ENCODE measurements around the gene INHA. TPM values are rescaled to one million over a fixed set of nuclear protein-coding genes. Genes with fewer than 3 reads are reported as not detected.

INHA gene
- total RNA-seq, 4 donors from 2014 or later: 0.50 to 1.1 (median 0.81) TPM; not detected in 1

- intact Hi-C loops (cut with DNase I): no loop called here
- no peaks in the 10 kb centered on the region for H3K27me3 ChIP-seq
- H3K36me3 ChIP-seq: peaks cover 31 to 43% of the 10 kb centered on the region in 2 donors
- no peaks in the 10 kb centered on the region for H3K4me1 ChIP-seq
- H3K9me3 ChIP-seq: no peaks in the 10 kb centered on the region
- no peak overlapping the region for H3K27ac ChIP-seq
- TF ChIP-seq CTCF (IDR thresholded peaks at IDR 0.05): no peak
- no peak for TF ChIP-seq POLR2A (IDR thresholded peaks at IDR 0.05)
- no peak overlapping the region for H3K4me3 ChIP-seq (replicated peaks in 1 of 3)
- 90 to 92% methylated on average over 6 to 14 of the region's 15 CpGs for WGBS, 2 donors
- DNase-seq: no peak
Measured at GRCh38 chr2:219607931-219608330, 35.8 kb downstream of the INHA start.

- Histone ChIP-seq H3K36me3 (peaks cover 31 to 39% of the 10 kb centered on the region in 2 donors), H3K4me3 (replicated peaks in 1 of 3) (no peak overlapping the region), H3K27me3 (no peaks in the 10 kb centered on the region), H3K9me3 (no peaks in the 10 kb centered on the region), H3K4me1 (no peaks in the 10 kb centered on the region), H3K27ac (no peak overlapping the region)
- intact Hi-C loops (cut with DNase I): no loop called here
- TF ChIP-seq POLR2A (IDR thresholded peaks at IDR 0.05): no peak
- TF ChIP-seq CTCF (IDR thresholded peaks at IDR 0.05): no peak
- 89 to 90% methylated on average over 4 to 15 of the region's 15 CpGs for WGBS, 2 donors
- DNase-seq: no peak
Measured at GRCh38 chr2:219608399-219608964, 36.4 kb downstream of the INHA start.

GRCh38 chr2:219609149-219609750 lies 37.1 kb downstream of the INHA start:
- no peak for TF ChIP-seq POLR2A (IDR thresholded peaks at IDR 0.05)
- TF ChIP-seq CTCF (IDR thresholded peaks at IDR 0.05): no peak
- Histone ChIP-seq H3K4me1 (no peaks in the 10 kb centered on the region), H3K36me3 (peaks cover 31 to 41% of the 10 kb centered on the region in 2 donors), H3K9me3 (no peaks in the 10 kb centered on the region), H3K4me3 (replicated peaks in 1 of 3) (no peak overlapping the region), H3K27ac (no peak overlapping the region), H3K27me3 (no peaks in the 10 kb centered on the region)
- DNase-seq: no peak
- WGBS, 2 donors: 85 to 90% methylated on average over 13 of the region's 13 CpGs
- intact Hi-C loops (cut with DNase I): no loop called here

- H3K4me3 ChIP-seq (replicated peaks in 1 of 3): no peak overlapping the region
- no peak overlapping the region for H3K27ac ChIP-seq
- no peaks in the 10 kb centered on the region for H3K9me3 ChIP-seq
- peak in 1 of 2 donors; percentile 27 for DNase-seq
- no peaks in the 10 kb centered on the region for H3K27me3 ChIP-seq
- H3K36me3 ChIP-seq: peaks cover 25 to 35% of the 10 kb centered on the region in 2 donors
- 79 to 96% methylated on average over 6 to 8 of the region's 9 CpGs for WGBS, 2 donors
- TF ChIP-seq POLR2A (IDR thresholded peaks at IDR 0.05): no peak
- no peak for TF ChIP-seq CTCF (IDR thresholded peaks at IDR 0.05)
- H3K4me1 ChIP-seq: no peaks in the 10 kb centered on the region
- intact Hi-C loops (cut with DNase I): no loop called here
Measured at GRCh38 chr2:219611306-219611705, 39.2 kb downstream of the INHA start.

GRCh38 chr2:219611866-219612576 lies 39.9 kb downstream of the INHA start:
- no peak for DNase-seq
- no peaks in the 10 kb centered on the region for H3K4me1 ChIP-seq
- no peak for TF ChIP-seq POLR2A (IDR thresholded peaks at IDR 0.05)
- no peak for TF ChIP-seq CTCF (IDR thresholded peaks at IDR 0.05)
- no peak overlapping the region for H3K27ac ChIP-seq
- H3K36me3 ChIP-seq: peaks cover 18 to 27% of the 10 kb centered on the region in 2 donors
- H3K9me3 ChIP-seq: no peaks in the 10 kb centered on the region
- H3K27me3 ChIP-seq: no peaks in the 10 kb centered on the region
- no peak overlapping the region for H3K4me3 ChIP-seq (replicated peaks in 1 of 3)
- 72 to 80% methylated on average over 7 to 12 of the region's 12 CpGs for whole genome bisulfite sequencing, 2 donors
- intact Hi-C loops (cut with DNase I): no loop called here

Measured in thyroid gland (tissue), 4 donors.